ENCODE results near the gene PCID2. TPM values are rescaled to one million over a fixed set of nuclear protein-coding genes. Genes with fewer than 3 reads are reported as not detected.

The PCID2 gene
- total RNA-seq (2022; extraction: Qiagen RNA extraction) = 36.9 to 39.2 TPM (median 38.1 TPM) in 5 replicates

DNA sequence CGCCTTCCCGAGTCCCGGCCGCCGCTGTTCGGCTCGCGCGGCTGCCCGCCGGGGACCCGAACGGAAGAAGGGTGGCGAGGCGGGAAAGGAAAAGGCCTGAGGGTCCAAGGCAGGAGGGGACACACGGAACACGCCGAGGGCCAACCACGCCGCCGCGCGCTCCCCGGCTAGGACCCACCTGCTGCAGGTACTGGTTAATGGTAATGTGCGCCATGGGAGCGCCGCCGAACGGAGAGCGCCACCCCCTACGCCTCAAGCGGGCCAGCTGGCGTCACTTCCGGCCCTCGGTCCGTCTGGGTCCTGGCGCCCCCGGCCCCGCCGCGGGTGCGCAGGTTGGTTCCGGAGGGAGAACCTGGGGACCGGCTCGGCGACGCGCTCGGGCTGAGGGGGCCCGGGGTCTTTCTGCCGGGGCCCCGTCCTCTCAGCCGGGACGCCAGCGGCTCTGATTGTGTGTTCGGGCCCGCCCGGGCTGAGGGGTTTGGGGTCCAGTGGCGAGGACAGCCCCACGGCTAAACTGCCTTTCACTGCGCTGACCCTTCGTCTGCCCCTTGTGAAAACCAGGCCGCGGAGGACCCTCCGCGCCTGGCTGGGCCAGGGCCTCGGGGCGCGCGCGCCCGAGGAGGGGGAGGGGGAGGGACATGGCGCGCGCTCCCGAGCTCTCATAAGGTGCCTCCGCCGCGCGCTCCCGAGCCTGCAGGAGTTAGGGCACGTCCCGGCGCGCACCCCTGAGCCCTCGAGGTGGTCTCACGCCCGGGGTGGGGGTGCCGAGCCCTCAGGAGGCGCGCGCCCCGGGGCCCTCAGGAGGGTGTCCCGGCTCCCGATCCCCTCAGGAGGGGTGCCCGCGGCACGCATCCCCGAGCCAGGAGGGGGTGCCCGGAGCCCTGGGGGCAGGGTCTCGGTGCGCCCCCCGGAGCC, at the start of gene PCID2:
Gene PCID2 (minus strand): TSS at position 249 of the 915 bp plus-strand sequence. CDS start 35 bp downstream, at position 214.

DNA sequence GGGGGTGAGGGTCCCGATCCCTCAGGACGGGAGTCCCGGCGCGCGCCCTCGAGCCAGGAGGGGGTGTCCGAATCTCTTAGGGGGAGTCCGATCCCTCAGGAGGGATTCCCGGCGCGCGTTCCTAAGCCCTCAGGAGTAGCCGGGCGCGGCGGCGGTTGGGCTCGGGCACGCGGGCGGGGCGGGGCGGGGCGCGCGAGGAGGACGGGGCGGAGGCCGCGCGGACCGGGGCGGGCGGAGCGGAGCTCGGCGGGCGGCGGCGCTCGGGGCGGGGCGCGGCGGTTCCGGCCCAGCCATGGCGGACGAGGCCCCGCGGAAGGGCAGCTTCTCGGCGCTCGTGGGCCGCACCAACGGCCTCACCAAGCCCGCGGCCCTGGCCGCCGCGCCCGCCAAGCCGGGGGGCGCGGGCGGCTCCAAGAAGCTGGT, 878 bp upstream of the PCID2 start, which contains the start of gene CUL4A:
Gene CUL4A (plus strand): TSS at position 278 of the 423 bp plus-strand sequence. CDS start 15 bp downstream, at position 293.

DNA sequence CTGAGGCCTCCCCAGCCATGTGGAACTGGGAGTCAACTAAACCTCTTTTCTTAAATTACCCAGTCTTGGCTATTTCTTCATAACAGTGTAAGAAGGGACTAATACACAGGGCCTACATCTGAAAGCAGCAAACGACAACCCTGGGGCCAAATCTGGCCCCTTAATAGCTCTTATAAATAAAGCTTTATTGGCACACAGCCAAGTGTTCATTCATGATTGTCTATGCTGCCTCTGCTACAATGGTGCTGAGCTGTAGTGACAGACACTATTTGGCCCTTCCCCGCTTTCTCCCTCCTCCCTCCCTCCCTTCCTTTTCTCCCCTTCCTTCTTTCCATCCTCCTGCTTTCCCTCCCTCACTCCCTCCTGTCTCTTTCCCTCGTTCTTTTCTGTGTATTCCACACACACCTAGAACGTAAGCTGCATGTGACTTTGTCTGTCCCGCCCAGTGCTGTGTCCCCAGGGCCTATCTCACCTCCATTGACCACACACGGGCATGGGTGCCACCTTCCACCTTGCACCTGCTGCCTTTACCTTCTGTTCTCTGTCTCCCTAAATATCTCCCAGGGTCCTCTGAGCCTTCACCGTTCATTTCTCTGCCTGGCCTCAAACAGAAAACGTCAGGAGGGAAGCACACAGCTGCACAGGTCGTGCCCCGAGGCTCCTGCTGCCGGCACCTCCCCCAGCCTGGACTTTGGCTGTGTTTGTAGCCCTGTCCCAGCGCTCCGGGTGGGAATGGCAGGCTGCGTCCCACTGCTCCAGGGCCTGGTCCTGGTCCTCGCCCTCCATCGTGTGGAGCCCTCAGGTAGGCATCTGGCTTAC, 50.3 kb downstream of the PCID2 start, which contains the start of gene PROZ:
Gene PROZ (plus strand): TSS at position 720 of the 819 bp plus-strand sequence. CDS start 13 bp downstream, at position 733.

Other genes starting within 250 kb of the PCID2 start
- gene MCF2L, start 239.5 kb downstream of the PCID2 start, total RNA-seq (2022; extraction: Qiagen RNA extraction) = 0.27 to 0.63 TPM (median 0.41 TPM) in 5 replicates
- gene F7, start 102.9 kb downstream of the PCID2 start, total RNA-seq (2022; extraction: Qiagen RNA extraction) = 0.06 to 0.15 TPM (median 0.10 TPM) in 5 replicates
- gene F10, start 85.9 kb downstream of the PCID2 start, total RNA-seq (2022; extraction: Qiagen RNA extraction) = 0.11 to 0.13 TPM in 2 of 5 replicates, not detected in the others
- gene PROZ, start 50.0 kb downstream of the PCID2 start, total RNA-seq (2022; extraction: Qiagen RNA extraction) = not detected in 5 replicates
- gene CUL4A, start 944 bp upstream of the PCID2 start, total RNA-seq (2022; extraction: Qiagen RNA extraction) = 48.8 to 57.5 TPM (median 52.3 TPM) in 5 replicates
- 77.3 to 92.0 TPM (median 91.1 TPM) in 5 replicates for gene LAMP1, start 88.6 kb upstream of the PCID2 start, total RNA-seq (2022; extraction: Qiagen RNA extraction)
- gene GRTP1, start 155.5 kb upstream of the PCID2 start, total RNA-seq (2022; extraction: Qiagen RNA extraction) = 1.5 to 2.5 TPM (median 1.8 TPM) in 5 replicates
- 13.8 to 18.6 TPM (median 14.8 TPM) in 5 replicates for gene ADPRHL1, start 244.8 kb upstream of the PCID2 start, total RNA-seq (2022; extraction: Qiagen RNA extraction)